GM19463 (cell line): ENCODE data around the gene DRG2.

ENCODE experiments used
- ATAC-seq: cut with Tn5 transposase; IDR thresholded peaks from one replicate; pipeline ENCODE4 v1.9.1; 2021; ENCODE audit warnings: mild to moderate bottlenecking, moderate library complexity; ENCODE audit not compliant: unreplicated experiment

DRG2 gene

GRCh38 chr17:18111330-18111971, 23.7 kb downstream of the DRG2 start:
- no peak for ATAC-seq

- no peak for ATAC-seq
Observed at GRCh38 chr17:18115517-18115916, 27.8 kb downstream of the DRG2 start.

GRCh38 chr17:18116078-18116477, 28.3 kb downstream of the DRG2 start:
- ATAC-seq: no peak

- no peak for ATAC-seq
Observed at GRCh38 chr17:18117533-18117932, 29.8 kb downstream of the DRG2 start.

- ATAC-seq: no peak
Observed at GRCh38 chr17:18117982-18118975, 30.5 kb downstream of the DRG2 start.

- ATAC-seq: no peak
Observed at GRCh38 chr17:18119166-18119745, 31.5 kb downstream of the DRG2 start.

GRCh38 chr17:18119938-18120337, 32.2 kb downstream of the DRG2 start:
- ATAC-seq: no peak

GRCh38 chr17:18120461-18121017, 32.8 kb downstream of the DRG2 start:
- ATAC-seq: no peak

- ATAC-seq: no peak
Observed at GRCh38 chr17:18121144-18121910, 33.6 kb downstream of the DRG2 start.

GRCh38 chr17:18122990-18123753, 35.4 kb downstream of the DRG2 start:
- ATAC-seq: no peak

GRCh38 chr17:18124345-18125126, 36.8 kb downstream of the DRG2 start:
- no peak for ATAC-seq

- no peak for ATAC-seq
Observed at GRCh38 chr17:18129041-18129502, 41.3 kb downstream of the DRG2 start.

GRCh38 chr17:18132711-18133110, 45.0 kb downstream of the DRG2 start:
- ATAC-seq: no peak

GRCh38 chr17:18136357-18136756, 48.6 kb downstream of the DRG2 start:
- ATAC-seq: no peak

GRCh38 chr17:18138065-18138749, 50.5 kb downstream of the DRG2 start:
- ATAC-seq: no peak

GRCh38 chr17:18139092-18139491, 51.3 kb downstream of the DRG2 start:
- ATAC-seq: no peak

- ATAC-seq: no peak
Observed at GRCh38 chr17:18139498-18139897, 51.8 kb downstream of the DRG2 start.

- ATAC-seq: no peak
Observed at GRCh38 chr17:18139949-18140348, 52.2 kb downstream of the DRG2 start.
